Measurements from ENCODE around the gene BORCS6. TPM values are rescaled to one million over a fixed set of nuclear protein-coding genes. Genes with fewer than 3 reads are reported as not detected.
A peak's percentile ranks its signal among the peaks of the same experiment; 100 is the strongest.

BORCS6 gene
- total and polyA plus RNA-seq, 2 of the 13 experiments (the other 11 are each of a cell fraction or from before 2014, with no cell fraction given) = 2.0 to 5.1 TPM

DNA sequence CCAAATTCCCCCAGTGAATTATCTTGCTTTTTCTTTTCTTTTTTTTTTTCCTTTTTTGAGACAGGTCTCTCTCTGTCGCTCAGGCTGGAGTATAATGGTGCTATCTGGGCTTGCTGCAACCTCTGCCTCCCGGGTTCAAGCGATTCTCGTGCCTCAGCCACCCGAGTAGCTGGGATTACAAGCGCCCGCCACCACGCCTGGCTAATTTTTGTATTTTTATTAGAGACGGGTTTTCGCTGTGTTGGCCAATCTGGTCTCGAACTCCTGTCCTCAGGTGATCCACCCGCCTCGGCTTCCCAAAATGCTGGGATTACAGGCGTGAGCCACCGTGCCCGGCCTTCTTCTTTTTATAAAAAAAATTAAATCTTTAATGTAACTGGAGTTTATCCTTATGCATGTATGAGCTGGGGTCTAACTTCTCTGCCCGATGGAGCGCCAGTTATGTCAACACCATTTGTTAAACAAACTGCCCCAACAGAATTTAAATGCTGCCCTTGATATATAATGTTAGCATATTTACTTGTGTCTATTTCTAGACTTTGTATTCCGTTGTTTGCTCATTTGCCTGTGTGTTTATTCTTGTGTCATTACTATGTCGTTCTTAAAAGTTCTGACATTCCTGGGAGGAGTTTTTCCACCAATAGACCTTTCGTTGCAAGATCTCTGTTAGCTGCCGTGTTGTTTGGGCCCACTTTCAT, 20.9 kb upstream of the BORCS6 start (continued):
- TF ChIP-seq KIAA2018 (CRISPR knock-in tag; IDR thresholded peaks at IDR 0.05; ENCODE audit: borderline replicate concordance) = no peak
- no peak for TF ChIP-seq SALL1 (CRISPR knock-in tag; IDR thresholded peaks at IDR 0.05)
- no peak for TF ChIP-seq ATF7-NPFF (CRISPR knock-in tag; IDR thresholded peaks at IDR 0.05; ENCODE audit: low read depth)
- no peak for TF ChIP-seq MZF1 (CRISPR knock-in tag; IDR thresholded peaks at IDR 0.05; ENCODE audit: borderline replicate concordance)
- no peak for TF ChIP-seq ZNF678 (CRISPR knock-in tag; IDR thresholded peaks at IDR 0.05)
- TF ChIP-seq ZNF879 (CRISPR knock-in tag; IDR thresholded peaks at IDR 0.05) = no peak
- peak; percentile 61 for TF ChIP-seq GATAD2A (CRISPR knock-in tag; IDR thresholded peaks at IDR 0.05)
- peak; percentile 66; the same call in 1 of the 2 replicates for TF ChIP-seq HNF4G (IDR thresholded peaks at IDR 0.05; ENCODE audit: borderline replicate concordance, low read depth, low read length)
- TF ChIP-seq HNF4G (CRISPR knock-in tag; IDR thresholded peaks at IDR 0.05; ENCODE audit: borderline replicate concordance, low read depth) = no peak
- no peak for TF ChIP-seq ZNF776 (CRISPR knock-in tag; IDR thresholded peaks at IDR 0.05)
- no peak for TF ChIP-seq U2AF2 (IDR thresholded peaks at IDR 0.05; ENCODE audit: low read depth, low read length)
- no peak for TF ChIP-seq TOE1 (CRISPR knock-in tag; IDR thresholded peaks at IDR 0.05)
- no peak for TF ChIP-seq PBX2 (CRISPR knock-in tag; IDR thresholded peaks at IDR 0.05)
- TF ChIP-seq, protein P1, sequence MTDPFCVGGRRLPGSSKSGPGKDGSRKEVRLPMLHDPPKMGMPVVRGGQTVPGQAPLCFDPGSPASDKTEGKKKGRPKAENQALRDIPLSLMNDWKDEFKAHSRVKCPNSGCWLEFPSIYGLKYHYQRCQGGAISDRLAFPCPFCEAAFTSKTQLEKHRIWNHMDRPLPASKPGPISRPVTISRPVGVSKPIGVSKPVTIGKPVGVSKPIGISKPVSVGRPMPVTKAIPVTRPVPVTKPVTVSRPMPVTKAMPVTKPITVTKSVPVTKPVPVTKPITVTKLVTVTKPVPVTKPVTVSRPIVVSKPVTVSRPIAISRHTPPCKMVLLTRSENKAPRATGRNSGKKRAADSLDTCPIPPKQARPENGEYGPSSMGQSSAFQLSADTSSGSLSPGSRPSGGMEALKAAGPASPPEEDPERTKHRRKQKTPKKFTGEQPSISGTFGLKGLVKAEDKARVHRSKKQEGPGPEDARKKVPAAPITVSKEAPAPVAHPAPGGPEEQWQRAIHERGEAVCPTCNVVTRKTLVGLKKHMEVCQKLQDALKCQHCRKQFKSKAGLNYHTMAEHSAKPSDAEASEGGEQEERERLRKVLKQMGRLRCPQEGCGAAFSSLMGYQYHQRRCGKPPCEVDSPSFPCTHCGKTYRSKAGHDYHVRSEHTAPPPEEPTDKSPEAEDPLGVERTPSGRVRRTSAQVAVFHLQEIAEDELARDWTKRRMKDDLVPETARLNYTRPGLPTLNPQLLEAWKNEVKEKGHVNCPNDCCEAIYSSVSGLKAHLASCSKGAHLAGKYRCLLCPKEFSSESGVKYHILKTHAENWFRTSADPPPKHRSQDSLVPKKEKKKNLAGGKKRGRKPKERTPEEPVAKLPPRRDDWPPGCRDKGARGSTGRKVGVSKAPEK (CRISPR knock-in tag; IDR thresholded peaks at IDR 0.05; ENCODE audit: borderline replicate concordance) = no peak
- TF ChIP-seq ZNF792 (CRISPR knock-in tag; IDR thresholded peaks at IDR 0.05) = no peak
- no peak for TF ChIP-seq ZNF878 (CRISPR knock-in tag; IDR thresholded peaks at IDR 0.05)
- TF ChIP-seq ZNF235 (CRISPR knock-in tag; IDR thresholded peaks at IDR 0.05; ENCODE audit: borderline replicate concordance) = no peak
- TF ChIP-seq RFX5 (IDR thresholded peaks at IDR 0.05; ENCODE audit: low read depth, low read length) = no peak
- no peak for TF ChIP-seq CC2D1A (CRISPR knock-in tag; IDR thresholded peaks at IDR 0.05)
- TF ChIP-seq AHR (CRISPR knock-in tag; IDR thresholded peaks at IDR 0.05) = no peak

Data from HepG2 (cell line).